GM21723 (cell line): Measurements from ENCODE around the gene CA10.

Source experiments
- ATAC-seq: cut with Tn5 transposase; IDR thresholded peaks from one replicate; pipeline ENCODE4 v1.9.1; 2021; ENCODE audit warnings: mild to moderate bottlenecking, moderate library complexity; ENCODE audit not compliant: unreplicated experiment

Gene CA10

DNA sequence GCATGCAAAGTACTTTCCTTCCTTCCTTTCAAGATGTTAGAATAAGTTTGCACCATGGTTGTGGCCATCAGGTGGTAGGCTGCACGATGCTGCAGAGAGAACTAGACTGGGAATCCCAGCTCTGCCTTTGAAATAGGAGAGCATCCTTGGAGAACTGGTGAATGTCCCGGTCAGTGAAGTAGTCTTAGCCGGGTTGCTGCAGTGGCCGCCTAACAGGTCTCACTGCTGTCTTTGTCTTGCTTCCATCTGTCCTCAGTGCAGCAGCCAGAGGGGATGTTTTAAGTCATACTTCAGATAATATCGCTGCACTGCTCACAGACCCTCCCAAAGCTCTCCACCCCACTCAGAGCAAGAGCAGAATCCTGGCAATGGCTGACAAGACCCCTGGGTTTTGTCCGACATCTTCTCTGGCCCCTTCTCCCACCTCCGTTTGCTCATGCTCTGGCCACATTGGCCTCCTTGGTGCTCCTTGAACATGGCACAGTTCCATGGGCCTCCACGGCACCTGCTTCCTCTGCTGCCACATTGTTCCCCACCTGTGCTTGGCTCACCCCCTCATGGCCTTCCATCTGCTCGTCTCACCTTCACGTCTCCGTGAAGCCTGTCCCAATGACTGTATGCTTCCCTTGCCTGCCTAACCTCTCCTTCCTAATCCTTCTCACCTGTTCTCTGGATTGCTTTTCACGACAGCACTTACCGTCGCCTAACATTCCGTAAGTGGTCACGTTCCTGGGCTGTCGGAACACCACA, 458.3 kb downstream of the CA10 start:
- ATAC-seq = no peak

DNA sequence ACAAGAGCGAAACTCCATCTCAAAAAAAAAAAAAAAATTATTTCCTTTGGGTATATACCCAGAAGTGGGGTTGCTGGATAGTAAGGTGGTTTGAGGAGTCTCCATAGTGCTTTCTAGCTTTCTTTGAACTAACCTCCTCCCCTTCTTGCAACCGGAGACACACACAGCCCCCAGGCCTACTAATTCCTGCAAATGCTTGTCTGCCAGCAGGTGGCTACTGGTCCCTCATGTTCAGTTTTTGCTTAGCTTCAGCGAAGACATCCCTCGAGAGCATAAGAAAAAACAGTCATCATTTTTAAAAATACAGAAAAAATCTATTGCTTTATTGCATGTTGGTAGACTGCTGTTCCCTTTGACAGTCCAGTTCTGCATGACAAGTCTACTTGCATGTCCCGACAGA, 459.2 kb downstream of the CA10 start:
- no peak for ATAC-seq

DNA sequence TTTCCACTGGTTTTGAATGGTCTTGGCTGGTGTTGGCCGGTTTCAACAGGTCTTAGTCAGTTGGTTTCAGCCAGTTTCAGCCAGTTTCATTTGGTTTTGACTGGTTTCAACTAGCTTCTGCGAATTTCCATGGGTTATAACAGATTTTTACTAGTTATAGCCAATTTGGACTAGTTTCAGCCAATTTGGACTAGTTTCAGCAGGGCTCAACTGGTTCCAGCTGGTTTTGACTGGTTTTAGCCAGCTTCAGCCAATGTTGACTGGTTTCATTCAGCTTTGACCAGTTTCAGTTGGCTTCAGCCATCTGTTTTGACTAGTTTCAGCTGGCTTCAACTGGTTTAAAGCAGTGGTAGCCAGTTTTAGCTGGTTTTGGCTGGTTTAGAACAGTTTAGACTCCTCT, 465.6 kb downstream of the CA10 start:
- ATAC-seq = no peak

DNA sequence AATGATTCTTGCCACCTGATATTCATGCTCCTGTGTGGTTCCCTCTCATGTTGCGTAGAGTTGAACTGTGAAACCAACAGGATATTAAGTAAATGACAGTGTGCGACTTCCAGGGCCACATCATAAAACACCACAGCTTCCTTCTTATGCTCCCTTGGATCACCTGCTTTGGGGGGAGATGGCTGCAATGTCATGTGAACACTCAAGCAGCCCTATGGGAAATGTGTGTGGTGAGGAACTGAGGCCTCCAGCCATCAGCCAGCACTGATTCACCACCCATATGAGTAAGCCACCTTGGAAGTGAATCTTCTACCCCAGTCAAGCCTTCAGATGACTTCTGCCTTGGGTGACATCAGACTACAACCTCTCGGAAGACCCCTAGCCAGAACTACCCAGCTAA, 470.6 kb downstream of the CA10 start:
- ATAC-seq = no peak

DNA sequence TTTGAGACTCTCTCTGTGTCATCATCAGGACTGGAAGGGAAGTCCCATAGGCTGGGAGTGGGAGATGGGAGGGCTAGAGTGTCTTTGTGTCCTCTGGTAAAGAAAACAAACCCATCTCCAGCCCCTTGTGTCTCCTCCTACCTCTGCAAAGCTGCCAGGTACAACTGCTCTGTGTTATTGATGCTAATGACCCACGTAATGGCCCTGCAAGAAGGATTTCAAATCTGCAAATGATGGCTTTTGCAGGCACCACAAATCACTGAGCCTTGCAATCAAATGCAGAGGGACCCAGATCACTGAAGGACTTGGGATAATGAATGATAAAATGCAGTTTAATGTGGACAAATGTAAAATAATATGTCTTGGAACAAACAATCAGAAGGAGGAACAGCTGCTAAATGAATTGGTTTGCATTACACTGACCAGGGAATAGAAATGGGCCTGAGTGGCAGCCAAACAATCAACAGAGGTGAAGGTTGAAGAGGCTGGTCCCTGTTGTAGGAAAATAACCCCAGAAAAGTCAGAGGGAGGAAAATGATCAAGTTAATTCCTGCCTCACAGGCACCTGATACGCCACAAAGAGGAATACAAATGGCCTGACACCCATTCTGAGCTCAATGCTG, 473.1 kb downstream of the CA10 start:
- no peak for ATAC-seq

DNA sequence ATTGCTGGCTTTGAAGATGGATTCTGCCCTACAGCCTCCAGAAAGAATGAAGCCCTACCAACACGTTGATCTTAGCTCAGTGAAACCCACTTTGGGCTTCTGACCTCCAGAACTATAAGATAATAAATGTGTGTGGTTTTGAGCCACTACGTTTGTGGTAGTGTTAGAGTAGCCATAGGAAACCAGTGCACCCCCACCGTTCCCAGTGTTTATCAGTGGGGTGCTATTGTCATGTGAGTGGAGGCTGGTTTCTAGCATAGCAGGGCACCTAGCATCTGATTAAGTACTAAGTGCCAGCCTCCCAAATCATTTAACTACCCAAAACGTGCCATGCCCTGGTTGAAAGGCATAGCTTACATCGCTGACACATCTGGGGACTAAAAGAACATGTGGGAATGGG, 474.3 kb downstream of the CA10 start:
- no peak for ATAC-seq

DNA sequence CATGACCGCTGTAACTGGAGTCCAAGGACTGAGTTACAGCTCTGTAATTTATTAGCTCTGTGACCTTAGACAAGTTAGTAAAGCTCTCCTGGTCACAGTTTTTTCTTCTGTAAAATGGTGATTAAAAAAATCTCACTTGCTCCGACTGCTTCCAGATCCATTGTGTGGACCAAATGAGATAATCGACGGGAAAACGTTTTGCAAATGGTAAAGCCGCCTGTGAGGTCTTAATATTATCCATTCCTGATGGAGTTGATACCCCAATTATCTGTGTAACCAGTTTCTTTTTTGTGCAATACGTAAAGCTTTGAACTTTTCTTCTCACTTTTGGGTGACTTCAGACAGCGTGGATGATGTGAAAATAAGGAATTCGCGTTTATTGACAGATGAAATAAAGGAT, 475.2 kb downstream of the CA10 start:
- no peak for ATAC-seq

DNA sequence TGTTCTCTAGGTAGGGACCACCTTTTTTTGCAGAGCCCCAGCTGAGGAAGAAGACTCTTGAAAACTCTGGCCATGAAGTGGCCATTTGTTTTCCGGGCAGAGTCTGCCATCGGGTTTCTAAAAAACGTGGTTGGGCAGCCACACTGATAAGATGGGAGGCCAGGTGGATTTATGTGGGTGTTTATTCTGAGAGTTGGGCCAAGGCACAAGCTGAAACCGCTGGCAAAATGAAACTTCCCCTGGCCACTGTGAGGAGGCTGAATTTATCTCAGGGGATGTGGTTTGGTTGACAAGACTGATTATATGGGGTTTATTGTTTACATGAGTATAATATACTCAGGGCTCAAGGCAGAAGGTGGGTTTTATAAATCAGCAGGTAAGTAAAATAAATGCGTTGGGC, 476.4 kb downstream of the CA10 start:
- ATAC-seq = no peak

DNA sequence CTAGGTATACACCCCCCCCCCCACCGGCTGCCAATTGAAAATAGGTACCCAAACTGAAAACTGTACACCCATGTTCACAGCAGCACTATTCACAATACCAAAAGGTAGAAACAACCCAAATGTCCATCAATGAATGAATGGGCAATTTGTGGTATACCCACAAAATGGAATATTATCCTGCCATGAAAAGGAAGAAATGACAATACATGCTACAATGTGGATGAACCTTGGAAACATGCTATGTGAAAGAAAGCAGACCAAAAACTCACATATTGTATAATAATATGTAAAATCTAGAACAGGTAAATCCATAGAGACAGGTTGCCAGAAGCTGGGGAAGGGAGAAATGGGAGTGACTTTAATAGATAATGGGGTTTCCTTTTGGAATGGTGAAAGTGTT, 480.6 kb downstream of the CA10 start:
- ATAC-seq = no peak

DNA sequence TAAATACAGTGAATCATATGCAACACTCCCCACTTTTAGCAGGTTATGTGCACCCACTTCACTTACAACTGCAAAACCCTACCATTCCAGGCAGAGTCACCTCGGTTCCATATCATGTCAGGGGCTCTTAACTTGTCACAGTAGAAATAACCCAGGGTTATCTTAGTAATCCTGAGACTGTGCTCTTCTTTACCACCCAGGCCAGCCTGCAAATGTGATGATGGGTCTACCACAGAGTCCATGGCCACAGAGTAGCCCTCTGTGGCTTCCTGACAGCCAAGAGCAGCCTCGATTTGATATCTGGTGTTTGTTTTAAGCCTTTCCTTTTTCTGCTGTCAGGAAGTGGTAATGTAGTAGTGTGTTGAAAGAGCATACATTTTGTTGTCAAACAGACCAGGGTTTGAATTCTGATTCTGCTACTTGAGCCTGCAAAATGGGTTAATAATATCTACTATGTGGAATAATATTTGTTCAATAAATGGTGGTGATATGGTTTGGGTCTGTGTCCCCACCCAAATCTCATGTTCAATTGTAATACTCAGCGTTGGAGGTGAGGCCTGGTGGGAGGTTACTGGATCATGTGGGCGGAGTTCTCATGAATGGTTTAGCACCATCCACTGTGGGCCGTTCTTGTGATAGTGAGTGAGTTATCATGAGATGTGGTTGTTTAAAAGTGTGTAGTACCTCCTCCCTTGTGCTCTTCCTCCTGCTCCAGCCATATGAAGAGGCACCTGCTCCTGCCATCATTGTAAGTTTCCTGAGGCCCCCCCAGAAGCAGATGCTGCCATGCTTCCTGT, 481.6 kb downstream of the CA10 start:
- ATAC-seq = no peak

DNA sequence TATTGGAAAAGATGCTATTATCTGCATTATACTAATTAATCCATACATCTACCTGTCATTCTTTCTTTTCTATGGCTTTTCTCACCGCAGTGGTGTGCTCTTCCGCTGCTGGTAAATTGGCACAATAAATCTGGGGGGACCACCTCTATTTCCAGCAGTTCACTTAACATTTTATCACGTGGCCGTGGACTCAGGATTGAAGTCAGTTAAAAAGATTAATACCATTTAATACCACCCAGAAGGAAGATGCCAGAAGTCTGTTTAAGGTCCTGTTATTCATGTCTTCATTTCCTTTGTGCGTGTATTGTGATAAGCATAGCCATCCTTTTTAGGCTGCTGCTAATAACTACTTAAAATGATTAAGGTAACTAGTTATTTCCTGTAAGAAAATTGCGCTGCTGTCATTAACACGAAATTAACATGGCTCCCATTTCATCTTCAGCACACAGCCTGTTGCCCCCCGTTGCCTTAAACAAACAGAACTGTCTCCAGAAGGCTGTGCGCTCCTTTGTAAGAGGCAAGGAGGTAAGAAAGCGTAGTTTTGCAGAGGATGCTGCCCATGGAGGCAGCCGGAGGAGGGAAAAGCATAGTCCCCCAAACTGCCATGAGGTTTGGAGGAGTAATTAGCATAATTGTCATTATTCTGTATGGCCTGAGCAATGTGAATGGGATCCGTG, 483.8 kb downstream of the CA10 start:
- no peak for ATAC-seq

DNA sequence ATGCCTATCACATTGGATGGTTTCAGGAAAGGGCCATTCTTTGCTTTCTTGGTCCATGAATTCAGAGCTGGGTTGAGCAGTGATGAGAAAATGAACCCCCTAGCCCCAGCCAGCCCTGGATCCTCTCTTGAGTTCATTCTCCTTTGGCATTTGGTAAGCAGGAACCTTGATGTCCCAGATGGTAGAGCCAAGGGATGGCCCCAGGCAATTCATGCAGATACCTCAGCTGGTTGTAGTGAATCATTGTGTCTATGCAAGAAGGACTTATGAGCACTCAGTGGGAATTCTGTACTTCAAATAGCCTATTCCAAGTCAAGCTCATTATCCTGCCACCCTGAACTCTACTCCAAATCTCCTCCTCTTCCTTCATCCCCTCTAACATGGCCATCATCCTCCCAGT, 485.4 kb downstream of the CA10 start:
- ATAC-seq = no peak

DNA sequence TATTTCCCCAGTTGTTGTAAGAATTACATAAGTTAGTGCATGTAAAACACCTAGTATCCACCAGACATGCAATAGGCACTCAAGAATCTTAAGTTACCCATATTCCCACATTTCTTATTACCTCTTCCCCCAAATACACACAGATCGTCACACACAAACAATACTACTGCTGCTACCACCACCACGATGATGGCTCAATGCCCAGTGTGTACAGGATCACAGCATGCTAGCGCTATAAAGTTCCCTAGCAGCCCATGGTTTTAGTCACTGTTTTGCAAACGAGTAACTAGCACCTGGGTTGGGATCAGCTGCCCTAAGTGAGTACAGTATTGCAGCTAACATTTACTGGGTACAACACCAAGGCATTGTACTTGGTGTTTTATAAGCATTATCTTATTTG, 486.4 kb downstream of the CA10 start:
- ATAC-seq = no peak

DNA sequence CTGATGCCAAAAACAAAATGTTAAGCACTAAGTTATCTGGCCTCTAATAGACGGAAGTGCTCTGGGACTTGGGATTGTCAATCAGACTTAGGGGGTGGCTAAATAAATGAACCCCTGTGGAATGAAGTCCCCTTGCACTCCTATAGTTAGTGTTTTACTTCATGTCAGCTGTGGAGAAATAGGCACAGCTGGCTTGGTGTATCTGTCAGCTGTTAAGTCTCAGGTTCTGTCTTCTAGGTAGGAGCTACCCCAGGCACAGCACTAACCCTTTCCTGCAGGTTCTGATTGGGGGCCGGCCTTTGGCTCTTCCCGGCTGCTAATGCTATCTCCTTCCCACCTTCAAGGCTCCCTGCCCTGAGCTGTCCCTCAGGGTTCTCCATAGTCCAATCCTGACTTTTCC, 487.6 kb downstream of the CA10 start:
- no peak for ATAC-seq

DNA sequence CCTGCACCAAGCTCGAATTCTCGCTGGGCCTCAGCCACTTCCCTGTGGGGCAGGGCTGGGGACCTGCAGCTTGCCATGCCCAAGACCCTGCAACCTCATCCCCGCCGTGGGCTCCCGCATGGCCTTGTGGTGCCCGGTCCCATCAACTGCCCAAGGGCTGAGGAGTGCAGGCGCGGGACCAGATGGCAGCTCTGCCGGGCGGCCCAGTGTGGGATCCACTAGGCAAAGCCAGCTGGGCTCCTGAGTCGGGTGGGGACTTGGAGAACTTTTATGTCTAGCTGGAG, 489.6 kb downstream of the CA10 start:
- no peak for ATAC-seq

DNA sequence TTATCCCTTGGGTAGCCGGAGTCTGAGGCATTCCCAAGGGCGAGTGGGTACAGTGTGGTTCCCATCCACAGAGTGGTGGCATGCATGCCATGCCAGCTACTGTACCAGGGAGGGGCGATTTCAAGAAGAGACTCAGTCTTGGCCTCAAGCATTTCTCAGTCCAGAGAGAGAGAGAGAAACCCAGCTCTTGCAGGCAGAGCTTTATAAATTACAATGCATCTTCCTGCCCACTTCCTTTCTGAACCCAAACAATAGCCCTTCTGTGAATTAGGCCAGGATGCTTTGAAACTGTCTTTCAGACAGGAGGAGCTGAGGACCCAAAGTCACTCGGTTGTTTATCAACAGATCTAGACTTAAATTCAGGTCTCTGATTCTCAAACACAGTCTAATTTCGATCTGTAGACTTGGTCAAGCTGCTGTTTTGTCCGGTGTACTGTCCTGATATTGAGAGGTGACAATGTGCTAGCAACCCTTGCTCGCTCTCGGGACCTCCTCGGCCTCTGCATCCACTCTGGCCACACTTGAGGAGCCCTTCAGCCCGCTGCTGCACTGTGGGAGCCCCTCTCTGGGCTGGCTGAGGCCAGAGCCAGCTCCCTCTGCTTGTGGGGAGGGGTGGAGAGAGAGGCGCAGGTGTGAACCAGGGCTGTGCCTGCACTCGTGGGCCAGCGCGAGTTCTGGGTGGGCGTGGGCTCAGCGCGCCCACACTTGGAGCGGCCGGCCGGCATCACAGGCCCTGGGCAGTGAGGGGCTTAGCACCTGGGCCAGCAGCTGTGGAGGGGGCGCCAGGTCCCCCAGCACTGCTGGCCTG, 490.2 kb downstream of the CA10 start:
- no peak for ATAC-seq

DNA sequence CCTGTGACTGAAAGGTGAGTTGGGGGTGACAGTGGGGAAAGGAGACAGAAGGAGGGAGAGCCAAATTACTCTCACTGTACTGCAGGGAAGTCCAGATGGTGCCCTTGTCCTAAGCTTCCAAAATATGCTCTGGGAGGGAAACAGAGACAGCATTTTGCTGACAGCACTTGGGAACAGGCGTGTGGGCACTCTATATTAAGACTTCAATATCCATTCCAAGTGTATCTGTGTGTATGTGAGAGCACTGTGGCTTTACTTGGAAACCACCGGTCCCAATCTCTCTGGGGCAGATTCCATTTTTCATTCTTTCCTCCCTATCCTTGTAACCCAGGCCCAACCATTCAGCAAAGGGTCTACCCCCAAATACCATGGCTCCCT, 490.8 kb downstream of the CA10 start:
- no peak for ATAC-seq

DNA sequence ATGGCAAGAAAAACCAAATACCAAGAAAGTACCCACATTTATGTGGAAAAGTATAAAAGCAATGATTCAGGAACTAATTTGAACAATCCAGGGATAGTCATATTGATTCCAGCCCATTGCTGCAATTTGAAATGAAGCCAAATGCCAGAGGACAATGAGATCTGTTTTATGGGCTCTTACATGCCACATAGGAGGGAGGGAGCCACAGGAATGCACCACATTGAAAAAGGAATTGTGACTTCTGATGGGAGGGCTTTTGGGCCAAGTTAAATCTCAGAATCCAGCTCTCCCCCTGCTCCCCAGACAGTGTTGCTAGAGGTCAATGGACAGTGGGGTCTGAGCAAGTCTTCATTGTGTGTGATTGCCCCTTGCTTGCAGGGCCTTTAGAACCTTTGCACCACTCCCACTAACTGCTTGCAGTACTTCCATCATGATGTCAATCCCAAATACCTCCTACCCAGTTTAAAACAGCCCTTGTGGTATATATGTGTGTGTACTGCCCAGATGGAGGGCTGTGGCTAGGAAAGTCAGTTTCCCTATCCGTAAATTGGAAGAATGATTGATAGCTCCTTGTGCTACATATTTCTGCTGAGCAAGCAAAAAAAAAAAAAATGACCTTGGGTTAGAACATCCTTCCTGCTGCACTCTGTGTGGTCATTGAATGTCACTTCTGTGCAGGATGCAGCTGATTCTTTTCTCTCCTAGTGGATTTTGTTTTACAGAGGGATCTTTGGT, 491.4 kb downstream of the CA10 start:
- ATAC-seq = no peak

DNA sequence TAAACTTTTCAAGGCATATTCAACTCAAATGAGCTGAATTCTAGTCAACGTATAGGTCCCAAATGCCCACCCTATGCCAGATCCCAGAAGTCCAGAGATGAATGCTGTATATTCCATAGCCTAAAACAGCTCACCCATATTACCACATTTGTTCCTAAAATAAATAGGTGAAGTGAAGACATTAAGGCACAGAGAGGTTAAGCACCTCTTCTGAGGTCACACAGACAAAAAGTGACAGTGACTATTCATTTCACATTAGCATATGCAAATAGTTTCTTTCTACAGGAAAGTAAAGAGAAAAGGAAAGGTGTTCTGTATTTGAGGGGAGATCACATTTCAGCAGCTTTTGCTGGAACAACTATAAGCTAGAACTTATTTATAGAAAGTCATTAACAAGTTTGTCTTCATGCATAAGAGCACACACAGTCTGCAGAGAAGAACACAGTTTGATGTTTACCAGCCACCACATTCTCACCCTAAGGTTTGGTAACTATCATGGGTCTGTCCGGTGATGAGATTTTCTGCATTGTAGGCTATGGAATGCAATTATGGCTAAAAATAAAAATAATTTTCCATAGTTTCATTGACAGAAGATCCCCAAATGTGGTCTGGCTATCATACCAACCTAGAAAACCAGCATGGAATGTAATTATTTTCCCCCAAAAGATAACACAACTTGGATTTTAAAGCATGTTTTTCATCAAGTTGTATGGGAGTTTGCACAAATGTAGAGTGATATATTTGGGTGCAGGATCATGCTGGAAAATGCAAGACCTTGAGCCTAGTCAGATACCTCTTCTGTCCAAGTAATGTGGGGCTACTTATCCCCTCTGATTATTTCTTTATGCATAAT, 496.1 kb downstream of the CA10 start:
- no peak for ATAC-seq
